Mesendoderm (in vitro differentiated cells): ENCODE data around the gene CRTC3.

Experiments
- DNase-seq: peaks from one replicate; pipeline ENCODE4 v3.0.0; 2013
- H2AK5ac ChIP-seq: 2 replicates; pipeline ENCODE4 v1.6.1; 2013; ENCODE audit warnings: low read length, inconsistent platforms
- H2BK120ac ChIP-seq: 2 replicates; pipeline ENCODE4 v1.6.1; 2013; ENCODE audit warnings: low read depth, mild to moderate bottlenecking, low read length, moderate library complexity, mixed read lengths
- H2BK15ac ChIP-seq: replicated peaks from 2 replicates; pipeline ENCODE4 v1.6.1; 2013; ENCODE audit warnings: low read depth, mild to moderate bottlenecking, moderate library complexity
- H2BK5ac ChIP-seq: 2 replicates; pipeline ENCODE4 v1.6.1; 2013; ENCODE audit warnings: low read length, inconsistent platforms
- H3K18ac ChIP-seq: 2 replicates; pipeline ENCODE4 v1.6.1; 2013; ENCODE audit warnings: mild to moderate bottlenecking, low read length, mixed read lengths
- H3K23ac ChIP-seq: one replicate; pipeline ENCODE4 v1.6.1; 2013; ENCODE audit warnings: low read length
- H3K27ac ChIP-seq: 2 replicates; pipeline ENCODE4 v1.5.1; 2013; ENCODE audit warnings: low read depth, mild to moderate bottlenecking, inconsistent platforms, low read length, moderate library complexity
- H3K27me3 ChIP-seq: 2 replicates; pipeline ENCODE4 v1.6.1; 2013; ENCODE audit warnings: low read length, control low read depth, mild to moderate bottlenecking, inconsistent platforms; ENCODE audit not compliant: insufficient read depth, poor library complexity
- H3K36me3 ChIP-seq: 2 replicates; pipeline ENCODE4 v1.6.1; 2013; ENCODE audit warnings: low read length, inconsistent platforms; ENCODE audit not compliant: control insufficient read depth, insufficient read depth
- H3K4ac ChIP-seq: one replicate; pipeline ENCODE4 v1.6.1; 2013; ENCODE audit warnings: low read depth, mild to moderate bottlenecking, low read length, moderate library complexity
- H3K4me1 ChIP-seq: 2 replicates; pipeline ENCODE4 v1.6.1; 2013; ENCODE audit warnings: low read depth, low read length, inconsistent platforms; ENCODE audit not compliant: control insufficient read depth
- H3K4me2 ChIP-seq: 2 replicates; pipeline ENCODE4 v1.6.1; 2013; ENCODE audit warnings: low read length
- H3K4me3 ChIP-seq: 2 replicates; pipeline ENCODE4 v1.5.1; 2013; ENCODE audit warnings: mild to moderate bottlenecking, low read length
- H3K56ac ChIP-seq: one replicate; pipeline ENCODE4 v1.6.1; 2013; ENCODE audit warnings: low read length
- H3K79me1 ChIP-seq: 2 replicates; pipeline ENCODE4 v1.6.1; 2013; ENCODE audit warnings: low read length, inconsistent platforms
- H3K79me2 ChIP-seq: 2 replicates; pipeline ENCODE4 v1.6.1; 2013; ENCODE audit warnings: mild to moderate bottlenecking, low read length; ENCODE audit not compliant: control insufficient read depth, insufficient read depth
- H3K9ac ChIP-seq: 2 replicates; pipeline ENCODE4 v1.6.1; 2013; ENCODE audit warnings: low read length, inconsistent platforms
- H4K5ac ChIP-seq: one replicate; pipeline ENCODE4 v1.6.1; 2013; ENCODE audit warnings: low read length
- H4K8ac ChIP-seq: one replicate; pipeline ENCODE4 v1.6.1; 2013; ENCODE audit warnings: low read depth, mild to moderate bottlenecking, control low read depth, low read length, moderate library complexity
- WGBS: extraction: QIAGEN DNeasy Blood & Tissue Kit; methylation state at CpG from one replicate; pipeline ENCODE4 v1.1.7; 2013; ENCODE audit warnings: low lambda C conversion rate, missing lambda C conversion rate; ENCODE audit not compliant: insufficient coverage; ENCODE audit errors: extremely low coverage; 5-methylcytosine and 5-hydroxymethylcytosine counted together

CRTC3 gene

GRCh38 chr15:90691982-90692773, 162.5 kb downstream of the CRTC3 start:
- no CpG with 5 or more reads among the region's 4 CpGs for whole genome bisulfite sequencing
- Histone ChIP-seq H3K4ac (no peak overlapping the region), H2BK5ac (no peak overlapping the region), H3K4me3 (no peak overlapping the region), H2BK15ac (no peak overlapping the region), H3K79me1 (no peaks in the 10 kb centered on the region), H3K79me2 (no peaks in the 10 kb centered on the region), H3K9ac (no peak overlapping the region), H3K23ac (no peak overlapping the region), H3K27ac (no peak overlapping the region), H3K27me3 (no peaks in the 10 kb centered on the region), H3K4me2 (no peak overlapping the region), H3K56ac (no peak overlapping the region), H2BK120ac (no peak overlapping the region), H4K8ac (no peak overlapping the region), H4K5ac (no peak overlapping the region), H3K4me1 (no peaks in the 10 kb centered on the region), H2AK5ac (no peak overlapping the region), H3K18ac (no peak overlapping the region), H3K36me3 (no peaks in the 10 kb centered on the region)
- no peak for DNase-seq
